DOHH2 (cell line): ENCODE data around the gene COX6B2.
A peak's percentile ranks its signal among the peaks of the same experiment; 100 is the strongest.

ENCODE experiments used
- H3F3A ChIP-seq: fragments of 200-600 bp; sonication (generic), shearing (Covaris generic); 2 replicates; pipeline ENCODE4 v1.6.0; 2016; ENCODE audit warnings: antibody characterized with exemption, mild to moderate bottlenecking; ENCODE audit not compliant: control insufficient read depth, insufficient read depth
- H3K27ac ChIP-seq: fragments of 200-600 bp; sonication (generic); 2 replicates; pipeline ENCODE4 v1.5.1; 2014; ENCODE audit warnings: low read depth, mild to moderate bottlenecking, low read length, moderate library complexity
- H3K27me3 ChIP-seq: fragments of 200-600 bp; sonication (generic); 2 replicates; pipeline ENCODE4 v1.6.1; 2014; ENCODE audit warnings: mild to moderate bottlenecking, low read length, mixed read lengths; ENCODE audit not compliant: control insufficient read depth
- H3K36me3 ChIP-seq: fragments of 200-600 bp; sonication (generic); 2 replicates; pipeline ENCODE4 v1.6.1; 2014; ENCODE audit warnings: mild to moderate bottlenecking, low read length, moderate library complexity, mixed read lengths; ENCODE audit not compliant: control insufficient read depth
- H3K4me1 ChIP-seq: fragments of 200-600 bp; sonication (generic); 2 replicates; pipeline ENCODE4 v1.6.1; 2014; ENCODE audit warnings: mild to moderate bottlenecking, low read length, mixed read lengths; ENCODE audit not compliant: control insufficient read depth
- H3K4me2 ChIP-seq: fragments of 200-600 bp; sonication (generic); 2 replicates; pipeline ENCODE4 v1.6.0; 2014; ENCODE audit warnings: mild to moderate bottlenecking, low read length, moderate library complexity
- H3K4me3 ChIP-seq: fragments of 200-600 bp; sonication (generic); 2 replicates; pipeline ENCODE4 v1.5.1; 2014; ENCODE audit warnings: mild to moderate bottlenecking, low read length, mixed read lengths
- H3K79me2 ChIP-seq: fragments of 200-600 bp; sonication (generic); 2 replicates; pipeline ENCODE4 v1.6.1; 2014; ENCODE audit warnings: mild to moderate bottlenecking, low read length, mixed read lengths; ENCODE audit not compliant: control insufficient read depth
- H3K9me2 ChIP-seq: fragments of 200-600 bp; sonication (generic); replicated peaks from 2 replicates; pipeline ENCODE4 v1.6.1; 2014; ENCODE audit warnings: mild to moderate bottlenecking, low read length, mixed read lengths; ENCODE audit not compliant: control insufficient read depth
- H3K9me3 ChIP-seq: fragments of 200-600 bp; sonication (generic); 2 replicates; pipeline ENCODE4 v1.6.1; 2014; ENCODE audit warnings: antibody characterized with exemption, low read length, mixed read lengths; ENCODE audit not compliant: control insufficient read depth, insufficient read depth
- H4K20me1 ChIP-seq: fragments of 200-600 bp; sonication (generic); 2 replicates; pipeline ENCODE4 v1.6.0; 2014; ENCODE audit warnings: low read depth, mild to moderate bottlenecking, antibody characterized with exemption, low read length, moderate library complexity; ENCODE audit not compliant: control insufficient read depth, insufficient read depth
- CTCF ChIP-seq: fragments of 200-600 bp; sonication (generic); IDR thresholded peaks from one replicate; pipeline ENCODE4 v1.5.1; 2014; ENCODE audit warnings: antibody characterized with exemption, mild to moderate bottlenecking, low read depth, low read length; ENCODE audit not compliant: poor library complexity, severe bottlenecking
- EZH2phosphoT487 ChIP-seq: fragments of 200-600 bp; sonication (generic); IDR thresholded peaks from 2 replicates; pipeline ENCODE4 v1.6.1; 2017; ENCODE audit warnings: borderline replicate concordance, mild to moderate bottlenecking, antibody characterized with exemption, low read length, moderate library complexity, mixed read lengths

The COX6B2 gene

GRCh38 chr19:55311797-55312196, 42.7 kb downstream of the COX6B2 start:
- H3K4me2 ChIP-seq: no peak overlapping the region
- no peaks in the 10 kb centered on the region for H3K79me2 ChIP-seq
- H3K9me3 ChIP-seq: no peaks in the 10 kb centered on the region
- H3K27ac ChIP-seq: no peak overlapping the region
- no peaks in the 10 kb centered on the region for H3K9me2 ChIP-seq
- H3K4me3 ChIP-seq: no peak overlapping the region
- H3K27me3 ChIP-seq: no peaks in the 10 kb centered on the region; the same call in 1 of the 2 replicates
- no peaks in the 10 kb centered on the region for H3F3A ChIP-seq
- no peaks in the 10 kb centered on the region for H4K20me1 ChIP-seq
- TF ChIP-seq CTCF: no peak
- TF ChIP-seq EZH2phosphoT487: no peak
- H3K36me3 ChIP-seq: no peaks in the 10 kb centered on the region
- H3K4me1 ChIP-seq: peaks cover 38% of the 10 kb centered on the region

- H3K9me2 ChIP-seq: no peaks in the 10 kb centered on the region
- no peaks in the 10 kb centered on the region for H3K36me3 ChIP-seq
- no peak overlapping the region for H3K4me3 ChIP-seq
- H3K9me3 ChIP-seq: no peaks in the 10 kb centered on the region
- no peak overlapping the region for H3K27ac ChIP-seq
- no peaks in the 10 kb centered on the region for H4K20me1 ChIP-seq
- H3K4me1 ChIP-seq: peaks cover 38% of the 10 kb centered on the region
- H3K27me3 ChIP-seq: no peaks in the 10 kb centered on the region; the same call in 1 of the 2 replicates
- no peak overlapping the region for H3K4me2 ChIP-seq
- no peaks in the 10 kb centered on the region for H3F3A ChIP-seq
- TF ChIP-seq EZH2phosphoT487: no peak
- TF ChIP-seq CTCF: no peak
- H3K79me2 ChIP-seq: no peaks in the 10 kb centered on the region
Measured at GRCh38 chr19:55311397-55311796, 43.1 kb downstream of the COX6B2 start.

- Histone ChIP-seq H3K9me3 (no peaks in the 10 kb centered on the region), H3K4me2 (peak overlapping the region; percentile 37), H3K9me2 (no peaks in the 10 kb centered on the region), H3K4me1 (peaks cover 38% of the 10 kb centered on the region), H3K79me2 (no peaks in the 10 kb centered on the region), H3K27me3 (no peaks in the 10 kb centered on the region; the same call in 1 of the 2 replicates), H3K27ac (no peak overlapping the region), H3K36me3 (no peaks in the 10 kb centered on the region), H4K20me1 (no peaks in the 10 kb centered on the region), H3K4me3 (no peak overlapping the region), H3F3A (no peaks in the 10 kb centered on the region)
- no peak for TF ChIP-seq EZH2phosphoT487
- no peak for TF ChIP-seq CTCF
Measured at GRCh38 chr19:55310498-55310897, 44.0 kb downstream of the COX6B2 start.
